Stomach (tissue), 4 donors: ENCODE measurements around the gene CASS4.
"Not testable (repeated sequence)": the region's sequence is repeated elsewhere in the genome, so short reads cannot be mapped to it uniquely, and the experiment has no call there.

Experiments
- EP300 ChIP-seq: sonication (generic); formaldehyde crosslinking; IDR thresholded peaks from one replicate; pipeline ENCODE4 v1.6.1; 2017; ENCODE audit warnings: antibody characterized with exemption
- POLR2AphosphoS5 ChIP-seq, 3 donors: sonication (generic); formaldehyde crosslinking; IDR thresholded peaks; one replicate each; pipeline ENCODE4 v1.6.1; 2016; ENCODE audit warnings: antibody characterized with exemption in 3 of 3
- TF ChIP-seq, protein P1 (sequence below), 7 experiments: fragments of 450-650 bp in 4 of 7; fragments of 200-600 bp in 3 of 7; sonication (generic) in 3 of 7; IDR thresholded peaks; one replicate each; pipeline ENCODE4 v1.5.1; 2016 to 2019; ENCODE audit warnings: antibody characterized with exemption in 7 of 7, control low read depth in 2 of 7, mild to moderate bottlenecking in 1 of 7

DNA sequence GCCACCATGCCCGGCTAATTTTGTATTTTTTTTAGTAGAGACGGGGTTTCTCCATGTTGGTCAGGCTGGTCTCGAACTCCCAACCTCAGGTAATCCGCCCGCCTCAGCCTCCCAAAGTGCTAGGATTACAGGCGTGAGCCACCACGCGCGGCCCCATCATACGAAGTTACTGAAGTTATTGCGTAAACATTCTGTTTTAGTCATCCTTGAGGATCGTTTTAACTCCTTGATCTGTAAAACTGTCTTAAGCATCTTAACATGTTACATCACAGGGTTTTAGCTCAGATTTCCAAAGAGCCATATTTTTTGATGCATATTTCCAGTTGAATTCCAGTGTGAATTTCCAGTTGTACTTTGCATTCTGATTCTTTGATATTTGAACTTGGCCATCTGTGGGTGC, 6.7 kb upstream of the CASS4 start:
- TF ChIP-seq, protein P1, sequence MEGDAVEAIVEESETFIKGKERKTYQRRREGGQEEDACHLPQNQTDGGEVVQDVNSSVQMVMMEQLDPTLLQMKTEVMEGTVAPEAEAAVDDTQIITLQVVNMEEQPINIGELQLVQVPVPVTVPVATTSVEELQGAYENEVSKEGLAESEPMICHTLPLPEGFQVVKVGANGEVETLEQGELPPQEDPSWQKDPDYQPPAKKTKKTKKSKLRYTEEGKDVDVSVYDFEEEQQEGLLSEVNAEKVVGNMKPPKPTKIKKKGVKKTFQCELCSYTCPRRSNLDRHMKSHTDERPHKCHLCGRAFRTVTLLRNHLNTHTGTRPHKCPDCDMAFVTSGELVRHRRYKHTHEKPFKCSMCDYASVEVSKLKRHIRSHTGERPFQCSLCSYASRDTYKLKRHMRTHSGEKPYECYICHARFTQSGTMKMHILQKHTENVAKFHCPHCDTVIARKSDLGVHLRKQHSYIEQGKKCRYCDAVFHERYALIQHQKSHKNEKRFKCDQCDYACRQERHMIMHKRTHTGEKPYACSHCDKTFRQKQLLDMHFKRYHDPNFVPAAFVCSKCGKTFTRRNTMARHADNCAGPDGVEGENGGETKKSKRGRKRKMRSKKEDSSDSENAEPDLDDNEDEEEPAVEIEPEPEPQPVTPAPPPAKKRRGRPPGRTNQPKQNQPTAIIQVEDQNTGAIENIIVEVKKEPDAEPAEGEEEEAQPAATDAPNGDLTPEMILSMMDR (IDR thresholded peaks at IDR 0.05): not testable (repeated sequence)
- TF ChIP-seq EP300; POLR2AphosphoS5 (IDR thresholded peaks at IDR 0.05): not testable (repeated sequence)
